ENCODE measurements around the gene SULT1A4. TPM values are rescaled to one million over a fixed set of nuclear protein-coding genes. Genes with fewer than 3 reads are reported as not detected.
A peak's percentile ranks its signal among the peaks of the same experiment; 100 is the strongest.
"Not testable (repeated sequence)": the region's sequence is repeated elsewhere in the genome, so short reads cannot be mapped to it uniquely, and the experiment has no call there.

The SULT1A4 gene
- polyA plus RNA-seq, result 100 to 1,000 TPM; 151 to 768 (median 265) TPM
- long read RNA-seq, donor 1, result 0 reads
- long read RNA-seq, donor 2, transcript SULT1A4-201 (8 exons, 1,390 nt), result major isoform, 13 of 18 reads
- long read RNA-seq, donor 2, partial matches to known transcripts, result 5 of 18 reads
- long read RNA-seq, donor 2, other reads (novel, unspliced or antisense), result 0 of 18 reads
- long read RNA-seq, donor 3, transcript SULT1A4-201 (8 exons, 1,390 nt), result major isoform, 12 of 15 reads
- long read RNA-seq, donor 3, partial matches to known transcripts, result 0 of 15 reads
- long read RNA-seq, donor 3, other reads (novel, unspliced or antisense), result 0 of 15 reads
- long read RNA-seq, donor 4, result 0 reads
- long read RNA-seq, donor 5, partial matches to known transcripts, result 0 of 2 reads
- long read RNA-seq, donor 5, other reads (novel, unspliced or antisense), result 0 of 2 reads
- long read RNA-seq, donor 6, transcript SULT1A4-201 (8 exons, 1,390 nt), result major isoform, 21 of 21 reads
- long read RNA-seq, donor 6, partial matches to known transcripts, result 0 of 21 reads
- long read RNA-seq, donor 6, other reads (novel, unspliced or antisense), result 0 of 21 reads
- long read RNA-seq, donor 7, partial matches to known transcripts, result 0 of 4 reads
- long read RNA-seq, donor 7, other reads (novel, unspliced or antisense), result 0 of 4 reads
- long read RNA-seq, donor 8, result 0 reads
- long read RNA-seq, donor 9, transcript SULT1A4-201 (8 exons, 1,390 nt), result major isoform, 7 of 7 reads
- long read RNA-seq, donor 9, partial matches to known transcripts, result 0 of 7 reads
- long read RNA-seq, donor 9, other reads (novel, unspliced or antisense), result 0 of 7 reads
- long read RNA-seq, donor 10, transcript SULT1A4-201 (8 exons, 1,390 nt), result major isoform, 6 of 6 reads
- long read RNA-seq, donor 10, partial matches to known transcripts, result 0 of 6 reads
- long read RNA-seq, donor 10, other reads (novel, unspliced or antisense), result 0 of 6 reads

GRCh38 chr16:29459706-29460646 lies at the start of gene SULT1A4:
Gene SULT1A4, plus strand, starts transcription at chr16:29459913. Its CDS starts 1,473 bp downstream, at chr16:29461386.
- DNase-seq; FAIRE-seq; H3K4me1 ChIP-seq (ENCODE audit: control insufficient read depth in 3 of 3, insufficient read depth in 2 of 3, low read depth in 1 of 3, low read length in 2 of 3); H3K9me3 ChIP-seq (ENCODE audit: control insufficient read depth in 2 of 2, insufficient read depth in 1 of 2, low read depth in 1 of 2, low read length in 1 of 2); H3K27me3 ChIP-seq (ENCODE audit: control insufficient read depth in 3 of 3, insufficient read depth in 3 of 3, low read length in 3 of 3); H3K36me3 ChIP-seq (ENCODE audit: control insufficient read depth in 3 of 3, insufficient read depth in 2 of 3, low read depth in 1 of 3, low read length in 3 of 3); H3K4me3 ChIP-seq (ENCODE audit: low read depth in 1 of 3, low read length in 3 of 3): not testable (repeated sequence)
- WGBS, 3 donors, result no CpG with 5 or more reads among the region's 13 CpGs
- peak within 1 kb of the TSS in 1 of 3 donors; percentile 83 for H3K27ac ChIP-seq (ENCODE audit: low read depth in 1 of 3, low read length in 2 of 3)

GRCh38 chr16:29423587-29423986 lies 36.1 kb upstream of the SULT1A4 start:
- H3K27ac ChIP-seq (ENCODE audit: low read depth in 1 of 3, low read length in 2 of 3); H3K36me3 ChIP-seq (ENCODE audit: control insufficient read depth in 3 of 3, insufficient read depth in 2 of 3, low read depth in 1 of 3, low read length in 3 of 3); DNase-seq; H3K4me3 ChIP-seq (ENCODE audit: low read depth in 1 of 3, low read length in 3 of 3); H3K9me3 ChIP-seq (ENCODE audit: control insufficient read depth in 2 of 2, insufficient read depth in 1 of 2, low read depth in 1 of 2, low read length in 1 of 2); FAIRE-seq; H3K27me3 ChIP-seq (ENCODE audit: control insufficient read depth in 3 of 3, insufficient read depth in 3 of 3, low read length in 3 of 3); H3K4me1 ChIP-seq (ENCODE audit: control insufficient read depth in 3 of 3, insufficient read depth in 2 of 3, low read depth in 1 of 3, low read length in 2 of 3): not testable (repeated sequence)
- 96 to 97% (median 97%) methylated on average over 2 of the region's 2 CpGs for WGBS, 3 donors

- not testable (repeated sequence) for H3K36me3 ChIP-seq (ENCODE audit: control insufficient read depth in 3 of 3, insufficient read depth in 2 of 3, low read depth in 1 of 3, low read length in 3 of 3); FAIRE-seq
- WGBS, 3 donors, result 95 to 100% (median 98%) methylated on average over 3 of the region's 3 CpGs
Measured at GRCh38 chr16:29425390-29425789, 34.3 kb upstream of the SULT1A4 start.

GRCh38 chr16:29453754-29454153 lies 6.0 kb upstream of the SULT1A4 start:
- H3K27me3 ChIP-seq (ENCODE audit: control insufficient read depth in 3 of 3, insufficient read depth in 3 of 3, low read length in 3 of 3); H3K9me3 ChIP-seq (ENCODE audit: control insufficient read depth in 2 of 2, insufficient read depth in 1 of 2, low read depth in 1 of 2, low read length in 1 of 2); H3K4me3 ChIP-seq (ENCODE audit: low read depth in 1 of 3, low read length in 3 of 3); FAIRE-seq; H3K36me3 ChIP-seq (ENCODE audit: control insufficient read depth in 3 of 3, insufficient read depth in 2 of 3, low read depth in 1 of 3, low read length in 3 of 3); H3K4me1 ChIP-seq (ENCODE audit: control insufficient read depth in 3 of 3, insufficient read depth in 2 of 3, low read depth in 1 of 3, low read length in 2 of 3); H3K27ac ChIP-seq (ENCODE audit: low read depth in 1 of 3, low read length in 2 of 3); DNase-seq: not testable (repeated sequence)
- no CpG with 5 or more reads among the region's 21 CpGs for WGBS, 3 donors

More at GRCh38 chr16:29425390-29425789, 34.3 kb upstream of the SULT1A4 start:
- H3K4me3 ChIP-seq (ENCODE audit: low read depth in 1 of 3, low read length in 3 of 3); H3K27me3 ChIP-seq (ENCODE audit: control insufficient read depth in 3 of 3, insufficient read depth in 3 of 3, low read length in 3 of 3); DNase-seq; H3K9me3 ChIP-seq (ENCODE audit: control insufficient read depth in 2 of 2, insufficient read depth in 1 of 2, low read depth in 1 of 2, low read length in 1 of 2); H3K27ac ChIP-seq (ENCODE audit: low read depth in 1 of 3, low read length in 2 of 3); H3K4me1 ChIP-seq (ENCODE audit: control insufficient read depth in 3 of 3, insufficient read depth in 2 of 3, low read depth in 1 of 3, low read length in 2 of 3): not testable (repeated sequence)

GRCh38 chr16:29454269-29454668 lies 5.4 kb upstream of the SULT1A4 start, which contains the start of the genes BOLA2 and SLX1B:
Gene BOLA2, minus strand, starts transcription at chr16:29454351. Its CDS starts 98 bp downstream, at chr16:29454253.
Gene SLX1B, plus strand, starts transcription at chr16:29454533.
- H3K4me1 ChIP-seq (ENCODE audit: control insufficient read depth in 3 of 3, insufficient read depth in 2 of 3, low read depth in 1 of 3, low read length in 2 of 3); H3K36me3 ChIP-seq (ENCODE audit: control insufficient read depth in 3 of 3, insufficient read depth in 2 of 3, low read depth in 1 of 3, low read length in 3 of 3); H3K27me3 ChIP-seq (ENCODE audit: control insufficient read depth in 3 of 3, insufficient read depth in 3 of 3, low read length in 3 of 3); H3K27ac ChIP-seq (ENCODE audit: low read depth in 1 of 3, low read length in 2 of 3); H3K4me3 ChIP-seq (ENCODE audit: low read depth in 1 of 3, low read length in 3 of 3); H3K9me3 ChIP-seq (ENCODE audit: control insufficient read depth in 2 of 2, insufficient read depth in 1 of 2, low read depth in 1 of 2, low read length in 1 of 2); DNase-seq: not testable (repeated sequence)
- no CpG with 5 or more reads among the region's 33 CpGs for WGBS, 3 donors
- peak; percentile 44 for FAIRE-seq

GRCh38 chr16:29454828-29455227 lies 4.9 kb upstream of the SULT1A4 start:
- no CpG with 5 or more reads among the region's 29 CpGs for WGBS, 3 donors
- H3K4me1 ChIP-seq (ENCODE audit: control insufficient read depth in 3 of 3, insufficient read depth in 2 of 3, low read depth in 1 of 3, low read length in 2 of 3); H3K9me3 ChIP-seq (ENCODE audit: control insufficient read depth in 2 of 2, insufficient read depth in 1 of 2, low read depth in 1 of 2, low read length in 1 of 2); H3K27ac ChIP-seq (ENCODE audit: low read depth in 1 of 3, low read length in 2 of 3); H3K36me3 ChIP-seq (ENCODE audit: control insufficient read depth in 3 of 3, insufficient read depth in 2 of 3, low read depth in 1 of 3, low read length in 3 of 3); FAIRE-seq; H3K4me3 ChIP-seq (ENCODE audit: low read depth in 1 of 3, low read length in 3 of 3); H3K27me3 ChIP-seq (ENCODE audit: control insufficient read depth in 3 of 3, insufficient read depth in 3 of 3, low read length in 3 of 3); DNase-seq: not testable (repeated sequence)

- not testable (repeated sequence) for H3K4me1 ChIP-seq (ENCODE audit: control insufficient read depth in 3 of 3, insufficient read depth in 2 of 3, low read depth in 1 of 3, low read length in 2 of 3); H3K27me3 ChIP-seq (ENCODE audit: control insufficient read depth in 3 of 3, insufficient read depth in 3 of 3, low read length in 3 of 3); DNase-seq; H3K36me3 ChIP-seq (ENCODE audit: control insufficient read depth in 3 of 3, insufficient read depth in 2 of 3, low read depth in 1 of 3, low read length in 3 of 3); H3K4me3 ChIP-seq (ENCODE audit: low read depth in 1 of 3, low read length in 3 of 3); H3K9me3 ChIP-seq (ENCODE audit: control insufficient read depth in 2 of 2, insufficient read depth in 1 of 2, low read depth in 1 of 2, low read length in 1 of 2); FAIRE-seq
- peak overlapping the region in 1 of 3 donors; percentile 74 for H3K27ac ChIP-seq (ENCODE audit: low read depth in 1 of 3, low read length in 2 of 3)
- 37 to 72% (median 55%) methylated on average over 1 of the region's 2 CpGs for WGBS, 3 donors
Measured at GRCh38 chr16:29457660-29458059, 2.1 kb upstream of the SULT1A4 start.

Data from small intestine (tissue), 16 donors.